ENCODE results near the gene DVL1.

Gene DVL1

GRCh38 chr1:1373815-1374588 is 24.8 kb upstream of the DVL1 start:
- in situ Hi-C loops (cut with HindIII; ENCODE audit: low sequenced_read_pairs) = loop anchor here (5.0 to 10.0 kb wide), 6 partner anchors 78 to 262 kb away; partner anchors contain the start of gene UBE2J2

DNA sequence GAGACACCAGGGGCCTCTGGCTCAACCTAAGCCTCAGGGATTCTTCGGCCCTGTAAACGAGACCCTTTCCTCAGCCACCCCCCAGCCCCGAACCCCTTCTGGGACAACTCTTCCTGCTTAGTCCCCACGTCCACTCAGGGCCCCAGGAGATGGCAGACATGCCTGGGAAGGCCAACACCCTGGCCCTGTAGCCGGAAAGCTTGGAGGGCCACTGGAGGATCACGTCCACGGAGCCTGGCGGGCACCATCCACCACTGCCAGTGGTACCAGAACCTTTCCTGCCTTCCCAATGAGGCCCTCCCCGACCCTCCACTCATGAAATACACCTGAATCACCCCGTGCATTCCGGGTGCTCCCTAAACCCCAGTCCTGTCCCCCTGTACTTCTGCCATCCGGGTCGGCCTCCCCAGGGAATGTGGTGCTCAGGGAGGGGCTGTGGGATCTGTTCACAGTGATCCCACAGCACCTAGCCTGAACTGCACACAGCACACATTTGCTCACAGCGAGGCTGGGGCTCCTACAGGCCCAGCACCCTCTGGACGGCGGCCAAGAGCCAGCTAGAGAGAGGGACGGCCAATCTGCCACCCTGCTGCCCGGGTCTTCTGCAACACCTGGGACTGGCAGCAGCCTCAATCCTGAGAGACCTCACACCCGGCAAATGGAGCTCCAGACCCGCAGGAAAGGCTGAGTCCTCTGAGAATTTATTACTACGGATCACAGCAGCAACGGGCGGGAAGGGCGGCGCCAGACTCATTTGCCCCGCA is 24.0 kb upstream of the DVL1 start:
- in situ Hi-C loops (cut with HindIII; ENCODE audit: low sequenced_read_pairs) = loop anchor here (5.0 to 10.0 kb wide), 6 partner anchors 79 to 261 kb away; partner anchors contain the start of gene UBE2J2

DNA sequence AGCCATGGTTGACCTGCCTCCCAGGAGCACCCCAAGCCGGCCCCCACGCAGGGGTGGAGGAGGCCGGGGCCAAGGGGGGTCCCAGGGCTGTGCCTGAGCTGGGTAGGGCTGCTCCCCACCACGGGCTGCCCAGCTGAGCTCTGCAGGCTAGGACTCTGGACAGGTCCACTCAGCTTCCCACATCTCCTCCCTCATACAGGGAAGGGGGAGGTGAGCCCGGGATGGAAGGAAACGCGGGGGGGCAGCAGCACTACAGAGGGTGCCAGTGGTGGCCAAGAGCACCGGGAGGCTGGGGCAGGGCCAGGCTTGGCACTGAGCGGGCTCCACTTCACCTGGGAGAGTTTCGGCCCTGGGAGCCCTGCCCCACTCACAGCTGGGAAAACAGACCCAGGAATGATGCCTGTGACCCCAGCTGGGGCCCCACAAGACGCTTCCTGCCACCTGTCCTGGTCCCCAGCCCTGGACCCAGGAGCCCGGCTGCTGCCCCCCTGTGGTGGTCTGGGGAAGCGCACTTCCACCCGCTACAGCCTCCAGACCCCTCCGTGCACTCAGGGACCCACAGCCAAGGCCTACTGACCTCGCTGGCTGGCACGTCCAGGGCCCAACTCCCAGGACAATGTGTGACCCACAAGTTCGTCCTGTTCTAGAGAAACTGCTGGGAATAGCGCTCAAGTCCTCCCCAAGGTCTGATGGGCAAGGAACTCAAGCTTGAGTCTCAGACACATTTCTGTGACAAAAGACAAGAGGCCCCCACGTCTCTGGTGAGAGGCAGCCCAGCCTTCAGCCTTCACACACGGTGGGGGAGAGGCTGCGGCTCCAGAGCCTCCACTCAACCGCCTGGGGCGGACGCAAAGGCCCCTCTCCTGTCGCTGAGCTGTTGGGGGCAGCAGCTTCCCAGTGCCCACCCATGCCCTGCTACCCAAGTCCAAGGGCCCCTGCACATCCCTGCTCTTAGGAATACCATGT is 22.8 kb upstream of the DVL1 start:
- in situ Hi-C loops (cut with HindIII; ENCODE audit: low sequenced_read_pairs) = loop anchor here (5.0 to 10.0 kb wide), 6 partner anchors 80 to 260 kb away; partner anchors contain the start of gene UBE2J2

DNA sequence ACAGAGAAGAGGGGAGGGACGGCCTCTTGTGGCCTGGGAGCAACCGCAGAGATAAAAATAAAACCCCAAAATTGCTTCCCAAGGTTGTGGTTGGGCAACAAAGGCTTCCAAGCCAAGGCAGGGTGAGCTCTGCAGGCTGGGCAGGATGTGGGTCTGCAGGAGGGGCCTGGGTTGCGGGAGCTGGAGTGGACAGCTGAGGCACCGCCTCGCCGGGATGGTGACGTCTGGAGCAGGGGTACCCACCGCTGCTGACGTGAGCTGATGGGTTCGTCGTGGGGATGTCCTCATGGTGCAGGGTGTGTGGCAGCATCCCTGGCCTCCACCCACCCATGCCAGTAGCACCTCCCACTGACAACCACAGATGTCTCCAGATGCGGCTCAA is 22.1 kb upstream of the DVL1 start:
- in situ Hi-C loops (cut with HindIII; ENCODE audit: low sequenced_read_pairs) = loop anchor here (5.0 to 10.0 kb wide), 6 partner anchors 81 to 259 kb away; partner anchors contain the start of gene UBE2J2

DNA sequence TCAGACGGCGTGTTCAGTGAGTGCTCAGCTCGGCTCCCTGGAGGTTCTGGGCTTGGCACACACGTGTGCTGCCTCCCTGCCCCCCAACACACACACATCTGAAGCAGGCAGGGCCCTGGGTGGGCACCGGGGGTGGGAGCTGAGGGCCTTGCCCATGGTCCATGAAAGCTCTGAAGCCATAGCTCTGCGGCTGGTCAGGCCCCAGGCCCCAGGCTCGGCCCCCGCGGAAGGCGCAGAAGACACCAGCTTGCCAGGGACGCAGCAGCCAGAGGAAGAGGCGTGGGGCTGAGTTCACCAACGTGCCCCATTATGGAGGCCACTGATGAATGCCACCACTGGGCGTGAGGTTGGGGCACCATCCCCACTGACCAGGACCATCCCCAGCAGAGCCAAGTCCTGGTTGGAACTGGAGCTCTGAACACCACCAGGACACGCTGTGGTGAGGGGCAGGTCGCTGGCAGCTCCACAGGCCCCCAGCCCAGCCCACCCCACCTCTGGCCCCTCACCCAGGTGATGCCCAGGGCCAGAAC is 21.6 kb upstream of the DVL1 start:
- in situ Hi-C loops (cut with HindIII; ENCODE audit: low sequenced_read_pairs) = loop anchor here (5.0 to 10.0 kb wide), 6 partner anchors 81 to 259 kb away; partner anchors contain the start of gene UBE2J2

GRCh38 chr1:1370094-1370493 is 20.9 kb upstream of the DVL1 start:
- in situ Hi-C loops (cut with HindIII; ENCODE audit: low sequenced_read_pairs) = loop anchor here (5.0 to 10.0 kb wide), 6 partner anchors 82 to 258 kb away; partner anchors contain the start of gene UBE2J2

DNA sequence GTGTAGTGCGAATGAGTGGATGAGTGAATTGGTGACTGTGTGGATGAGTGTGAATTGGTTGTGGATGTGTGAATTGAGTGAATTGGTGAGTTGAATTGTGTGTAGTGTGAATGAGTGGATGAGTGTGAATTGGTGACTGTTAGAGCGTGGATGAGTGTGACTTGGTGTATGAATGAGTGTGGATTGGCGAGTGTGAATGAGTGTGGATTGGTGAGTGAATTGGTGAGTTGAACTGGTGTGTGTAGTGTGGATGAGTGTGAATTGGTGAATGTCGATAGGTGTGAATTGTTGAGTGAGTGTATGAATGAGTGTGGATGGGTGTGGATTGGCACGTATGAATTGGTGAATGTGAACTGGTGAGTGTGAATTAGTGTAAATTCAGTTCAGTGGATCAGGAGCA is 18.1 kb upstream of the DVL1 start:
- in situ Hi-C loops (cut with HindIII; ENCODE audit: low sequenced_read_pairs) = no loop called here

GRCh38 chr1:1366699-1367066 is 17.5 kb upstream of the DVL1 start:
- in situ Hi-C loops (cut with HindIII; ENCODE audit: low sequenced_read_pairs) = no loop called here

DNA sequence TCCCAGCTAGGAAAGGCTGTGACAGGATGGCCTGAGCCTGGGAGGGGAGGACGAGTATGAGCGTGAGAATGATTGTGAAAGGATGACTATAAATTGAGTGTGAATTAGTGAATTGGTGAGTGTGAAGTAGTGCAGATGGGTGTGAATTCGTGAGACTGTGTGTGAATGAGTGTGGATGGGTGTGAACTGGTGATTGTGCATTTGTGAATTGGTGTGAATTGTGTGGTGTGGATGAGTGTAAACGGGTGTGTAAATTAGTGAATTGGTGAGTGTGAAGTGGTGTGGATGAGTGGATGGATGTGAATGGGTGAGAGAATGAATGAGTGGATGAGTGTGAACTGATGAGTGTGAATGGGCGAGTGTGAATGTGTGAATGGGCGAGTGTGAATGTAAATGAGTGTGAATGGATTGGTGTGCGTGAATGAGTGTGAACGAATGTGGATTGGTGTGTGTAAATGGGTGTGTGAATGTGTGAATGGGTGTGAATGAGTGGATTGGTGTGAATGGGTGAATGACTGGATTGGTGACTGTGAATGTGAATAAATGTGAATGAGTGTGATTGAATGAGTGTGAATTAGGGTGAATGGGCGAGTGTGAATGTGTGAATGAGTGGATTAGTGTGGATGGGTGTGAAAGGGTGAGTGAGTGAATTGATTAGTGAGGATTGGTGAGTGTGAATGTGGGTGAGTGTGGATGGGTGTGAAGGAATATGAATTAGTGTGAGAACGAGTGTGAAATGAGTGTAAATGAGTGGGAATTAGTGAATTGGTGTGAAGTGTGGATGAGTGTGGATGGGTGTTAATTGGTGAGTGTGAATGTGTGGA is 16.9 kb upstream of the DVL1 start:
- in situ Hi-C loops (cut with HindIII; ENCODE audit: low sequenced_read_pairs) = no loop called here

- in situ Hi-C loops (cut with HindIII; ENCODE audit: low sequenced_read_pairs) = no loop called here
Measured at GRCh38 chr1:1364266-1364665, 15.0 kb upstream of the DVL1 start.

GRCh38 chr1:1361982-1362423 is 12.8 kb upstream of the DVL1 start:
- in situ Hi-C loops (cut with HindIII; ENCODE audit: low sequenced_read_pairs) = no loop called here

- in situ Hi-C loops (cut with HindIII; ENCODE audit: low sequenced_read_pairs) = no loop called here
Measured at GRCh38 chr1:1361233-1361981, 12.2 kb upstream of the DVL1 start.

DNA sequence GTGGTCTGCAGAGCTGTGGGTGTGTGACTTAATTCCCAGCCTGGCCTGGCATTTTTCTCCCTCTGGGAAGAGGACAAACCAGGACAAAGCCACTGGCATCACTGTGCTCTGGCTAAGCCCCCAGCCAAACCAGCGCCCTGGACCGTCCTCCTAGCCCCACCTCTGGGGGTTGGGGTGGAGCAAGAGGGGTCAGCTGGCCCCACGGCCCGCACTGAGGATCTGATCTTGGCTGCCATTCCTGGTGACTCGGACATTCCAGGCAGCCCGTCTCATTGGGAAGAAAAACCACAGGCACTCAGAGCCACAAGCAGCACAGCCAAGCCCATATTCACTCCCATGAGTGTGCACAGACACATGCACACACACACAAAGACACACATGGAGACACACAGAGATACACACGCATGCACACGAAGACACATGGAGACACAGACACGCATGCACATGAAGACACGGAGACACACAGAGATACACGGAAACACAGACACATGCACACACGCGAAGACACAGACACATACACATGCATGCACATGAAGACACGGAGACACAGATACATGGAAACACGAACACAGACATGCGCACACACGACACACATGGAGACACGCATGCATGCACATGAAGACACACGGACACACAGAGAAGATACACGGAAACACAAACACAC is 11.4 kb upstream of the DVL1 start:
- in situ Hi-C loops (cut with HindIII; ENCODE audit: low sequenced_read_pairs) = no loop called here

GRCh38 chr1:1359664-1360468 is 10.6 kb upstream of the DVL1 start:
- in situ Hi-C loops (cut with HindIII; ENCODE audit: low sequenced_read_pairs) = no loop called here

GRCh38 chr1:1359308-1359663 is 10.1 kb upstream of the DVL1 start:
- in situ Hi-C loops (cut with HindIII; ENCODE audit: low sequenced_read_pairs) = no loop called here

GRCh38 chr1:1358433-1359271 is 9.4 kb upstream of the DVL1 start, which contains the start of gene MXRA8:
Gene MXRA8 (minus strand): TSS chr1:1358555. CDS start chr1:1358504, 51 bp downstream.
- in situ Hi-C loops (cut with HindIII; ENCODE audit: low sequenced_read_pairs) = no loop called here
